NAMALWA (cell line): ENCODE measurements around the gene WDR43.
"Not testable (repeated sequence)": the region's sequence is repeated elsewhere in the genome, so short reads cannot be mapped to it uniquely, and the experiment has no call there.

Experiments
- DNase-seq: peaks from one replicate; pipeline ENCODE4 v3.0.0-alpha.2; 2015; ENCODE audit warnings: low spot score

Gene WDR43

GRCh38 chr2:28970464-28971160, 76.1 kb downstream of the WDR43 start:
- DNase-seq: no peak

GRCh38 chr2:28972778-28973335, 78.4 kb downstream of the WDR43 start:
- DNase-seq: no peak

GRCh38 chr2:28974252-28974651, 79.8 kb downstream of the WDR43 start:
- DNase-seq: no peak

GRCh38 chr2:28975671-28976070, 81.2 kb downstream of the WDR43 start:
- DNase-seq: no peak

- no peak for DNase-seq
Measured at GRCh38 chr2:28976584-28976983, 82.1 kb downstream of the WDR43 start.

GRCh38 chr2:28977176-28977875, 82.9 kb downstream of the WDR43 start:
- DNase-seq: no peak

- DNase-seq: not testable (repeated sequence)
Measured at GRCh38 chr2:28978001-28978400, 83.5 kb downstream of the WDR43 start.

- no peak for DNase-seq
Measured at GRCh38 chr2:28978606-28979005, 84.1 kb downstream of the WDR43 start.

GRCh38 chr2:28979041-28979440, 84.6 kb downstream of the WDR43 start:
- DNase-seq: no peak

GRCh38 chr2:28979576-28980366, 85.3 kb downstream of the WDR43 start:
- DNase-seq: no peak

- DNase-seq: no peak
Measured at GRCh38 chr2:28980368-28981015, 86.0 kb downstream of the WDR43 start.

GRCh38 chr2:28981016-28981441, 86.6 kb downstream of the WDR43 start, which contains the start of gene TOGARAM2:
TOGARAM2 (plus strand) TSS chr2:28981298; CDS start chr2:28994835, 13,537 bp downstream.
- DNase-seq: no peak

- no peak for DNase-seq
Measured at GRCh38 chr2:28981620-28982376, 87.3 kb downstream of the WDR43 start.

- no peak for DNase-seq
Measured at GRCh38 chr2:28982381-28982950, 88.0 kb downstream of the WDR43 start.

- DNase-seq: no peak
Measured at GRCh38 chr2:28986429-28986828, 92.0 kb downstream of the WDR43 start.

GRCh38 chr2:28989973-28990372, 95.5 kb downstream of the WDR43 start:
- DNase-seq: no peak

GRCh38 chr2:28990445-28990844, 96.0 kb downstream of the WDR43 start:
- no peak for DNase-seq

GRCh38 chr2:28991021-28991420, 96.6 kb downstream of the WDR43 start:
- DNase-seq: no peak

GRCh38 chr2:28991460-28991859, 97.0 kb downstream of the WDR43 start:
- DNase-seq: no peak

- DNase-seq: no peak
Measured at GRCh38 chr2:28993206-28993960, 98.9 kb downstream of the WDR43 start.
